GM19324 (cell line): ENCODE data around the gene B3GNT2.

Experiments used
- ATAC-seq: cut with Tn5 transposase; IDR thresholded peaks from one replicate; pipeline ENCODE4 v1.9.1; 2021; ENCODE audit warnings: mild to moderate bottlenecking, moderate library complexity; ENCODE audit not compliant: unreplicated experiment, low FRiP score

Gene B3GNT2

GRCh38 chr2:62202729-62203128, 6.8 kb downstream of the B3GNT2 start:
- no peak for ATAC-seq

GRCh38 chr2:62203459-62203858, 7.5 kb downstream of the B3GNT2 start:
- no peak for ATAC-seq

DNA sequence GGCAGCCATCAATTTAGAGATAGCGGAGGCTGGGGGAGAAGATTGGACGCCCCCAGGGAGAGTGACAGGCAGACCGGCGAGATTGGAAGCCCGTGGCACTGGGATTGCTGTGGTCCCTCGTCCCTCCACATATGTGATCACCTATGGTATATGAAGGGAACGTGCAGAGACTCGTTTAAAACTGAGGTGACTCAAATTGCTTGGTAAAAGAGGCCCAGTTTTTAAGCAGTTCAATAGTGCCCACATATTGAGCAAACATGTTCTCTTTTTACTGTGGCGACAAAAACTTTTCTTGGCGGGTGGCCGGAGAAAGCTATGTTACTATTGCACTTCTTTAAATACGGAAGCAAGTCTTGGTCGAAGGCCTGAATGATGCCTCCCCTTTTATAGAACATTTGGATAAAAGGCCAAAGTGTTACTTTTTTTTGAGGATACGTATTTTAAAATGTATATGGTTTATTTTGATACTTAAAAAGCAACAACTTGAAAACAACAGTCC, 9.1 kb downstream of the B3GNT2 start:
- no peak for ATAC-seq

DNA sequence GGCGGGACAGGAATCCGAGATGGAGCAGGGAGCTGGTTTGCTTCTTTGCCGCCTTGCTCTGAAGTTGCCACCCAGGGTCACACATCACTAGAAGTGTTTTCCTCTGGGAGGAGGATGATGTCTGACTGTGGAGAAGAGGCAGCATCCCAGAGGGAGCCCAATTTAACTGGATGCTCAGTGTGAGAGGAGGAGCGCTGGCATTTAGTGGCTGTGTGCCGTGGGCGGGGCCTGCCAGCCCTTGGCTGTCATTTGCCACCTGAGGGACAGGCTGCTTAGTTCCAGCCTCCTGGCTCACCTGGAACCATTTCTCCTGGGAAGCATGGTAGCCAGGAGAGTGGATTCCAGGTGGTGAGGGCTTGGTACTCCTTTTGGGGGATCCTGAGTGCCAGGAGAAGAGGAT, 9.6 kb downstream of the B3GNT2 start:
- no peak for ATAC-seq

DNA sequence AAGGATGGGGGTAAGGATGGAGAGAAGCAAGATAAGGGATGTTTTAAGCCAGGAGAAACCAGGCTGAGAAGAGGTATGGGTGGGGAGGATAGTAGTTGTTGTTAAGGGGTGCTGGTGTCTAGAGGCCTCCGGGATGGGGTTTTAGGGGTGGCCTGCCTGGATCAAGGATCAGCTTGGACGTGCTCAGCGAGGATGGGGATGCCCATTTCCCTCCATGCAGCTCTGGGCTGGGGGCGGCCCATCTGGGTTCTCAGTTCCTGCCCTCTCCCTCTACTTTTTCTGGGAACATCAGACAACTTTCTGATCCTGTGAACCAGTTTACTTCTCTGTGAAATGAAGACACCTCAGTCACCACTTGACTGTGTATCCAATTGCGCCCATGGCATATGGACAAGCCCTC, 10.1 kb downstream of the B3GNT2 start:
- ATAC-seq = no peak

DNA sequence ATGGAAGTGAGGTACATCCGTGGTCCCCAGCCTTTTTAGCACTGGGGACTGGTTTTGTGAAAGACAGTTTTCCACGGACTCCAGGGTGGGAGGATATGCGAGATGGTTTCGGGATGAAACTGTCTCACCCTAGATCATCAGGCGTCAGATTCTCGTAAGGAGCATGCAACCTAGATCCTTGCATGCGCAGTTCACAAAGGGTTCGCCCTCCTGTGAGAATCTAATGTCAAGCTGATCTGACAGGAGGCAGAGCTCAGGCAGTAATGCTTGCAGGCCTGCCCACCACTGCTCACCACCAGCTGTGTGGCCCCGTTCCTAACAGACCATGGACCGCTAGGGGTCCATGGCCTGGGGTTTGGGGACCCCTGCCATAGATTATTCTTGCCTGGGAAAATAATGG, 11.6 kb downstream of the B3GNT2 start:
- no peak for ATAC-seq

GRCh38 chr2:62208074-62208757, 12.3 kb downstream of the B3GNT2 start:
- ATAC-seq = no peak

GRCh38 chr2:62208758-62209114, 12.8 kb downstream of the B3GNT2 start:
- no peak for ATAC-seq

DNA sequence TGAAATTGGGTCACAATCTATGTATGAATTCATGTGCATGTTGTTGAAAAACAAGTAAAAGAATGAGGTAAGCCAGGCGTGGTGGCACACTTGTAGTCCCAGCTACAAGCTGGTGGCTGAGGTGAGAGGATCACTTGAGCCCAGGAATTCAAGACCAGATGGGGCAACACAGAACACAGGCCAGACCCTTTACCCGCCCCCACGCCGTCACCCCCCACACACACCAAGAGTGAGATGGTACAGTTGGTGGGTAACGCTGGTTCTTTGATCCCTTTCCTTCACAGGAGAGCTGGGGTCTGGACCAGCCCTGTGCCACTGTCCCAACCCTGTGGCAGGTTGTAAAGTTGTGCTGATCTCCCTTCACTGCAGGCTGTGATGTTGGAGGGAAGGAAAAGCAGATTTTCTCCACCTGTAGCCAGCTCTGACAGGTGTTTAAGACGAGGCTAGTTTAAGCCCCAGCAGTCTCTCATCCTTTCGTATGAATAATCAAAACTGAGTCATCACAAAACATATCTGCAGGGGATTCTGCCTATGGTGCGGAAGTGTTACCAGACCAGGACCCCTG, 13.6 kb downstream of the B3GNT2 start:
- no peak for ATAC-seq

GRCh38 chr2:62215306-62216064, 19.6 kb downstream of the B3GNT2 start:
- ATAC-seq = no peak

DNA sequence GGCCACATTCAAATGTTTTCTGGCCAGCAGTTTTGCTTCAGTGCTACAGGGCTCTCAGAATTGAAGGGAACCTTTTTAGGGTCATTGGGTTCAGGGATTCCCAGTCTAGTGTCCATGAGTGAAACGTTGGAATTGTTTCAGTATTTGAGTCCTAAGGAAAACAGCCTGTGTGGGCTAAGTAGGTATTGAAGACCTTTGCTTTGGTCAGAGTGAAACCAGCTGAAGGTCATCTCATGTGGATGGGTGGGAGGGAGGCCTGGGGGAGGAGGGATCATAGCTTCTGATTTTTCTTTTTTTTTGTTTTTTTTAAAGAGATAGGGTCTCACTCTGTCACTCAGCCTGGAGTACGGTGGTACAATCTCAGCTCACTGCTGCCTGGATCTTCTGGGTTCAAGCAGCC, 20.2 kb downstream of the B3GNT2 start:
- ATAC-seq = no peak

- no peak for ATAC-seq
These were observed 20.7 kb downstream of the B3GNT2 start for GRCh38 chr2:62216616-62217015.

GRCh38 chr2:62217421-62217820, 21.5 kb downstream of the B3GNT2 start:
- ATAC-seq = no peak

DNA sequence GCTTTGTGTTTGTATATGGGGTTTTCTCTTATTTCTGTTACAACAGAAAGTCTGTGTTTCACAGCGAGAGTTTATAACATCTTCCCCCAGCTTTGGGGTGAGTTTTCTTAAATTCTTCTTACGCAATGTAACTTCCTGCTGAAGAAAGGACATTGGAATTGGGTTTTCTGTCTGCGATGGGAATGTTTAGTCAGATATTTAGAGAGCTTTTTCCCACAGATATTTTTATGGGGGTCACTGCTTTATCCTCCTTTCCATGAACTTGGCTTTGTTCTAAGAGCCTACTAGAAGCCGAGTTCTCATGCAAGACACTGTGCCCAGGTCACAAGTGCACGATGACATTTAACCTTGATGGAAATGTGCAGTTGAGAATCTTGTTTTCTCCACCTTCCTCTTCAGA, 22.1 kb downstream of the B3GNT2 start:
- ATAC-seq = no peak

DNA sequence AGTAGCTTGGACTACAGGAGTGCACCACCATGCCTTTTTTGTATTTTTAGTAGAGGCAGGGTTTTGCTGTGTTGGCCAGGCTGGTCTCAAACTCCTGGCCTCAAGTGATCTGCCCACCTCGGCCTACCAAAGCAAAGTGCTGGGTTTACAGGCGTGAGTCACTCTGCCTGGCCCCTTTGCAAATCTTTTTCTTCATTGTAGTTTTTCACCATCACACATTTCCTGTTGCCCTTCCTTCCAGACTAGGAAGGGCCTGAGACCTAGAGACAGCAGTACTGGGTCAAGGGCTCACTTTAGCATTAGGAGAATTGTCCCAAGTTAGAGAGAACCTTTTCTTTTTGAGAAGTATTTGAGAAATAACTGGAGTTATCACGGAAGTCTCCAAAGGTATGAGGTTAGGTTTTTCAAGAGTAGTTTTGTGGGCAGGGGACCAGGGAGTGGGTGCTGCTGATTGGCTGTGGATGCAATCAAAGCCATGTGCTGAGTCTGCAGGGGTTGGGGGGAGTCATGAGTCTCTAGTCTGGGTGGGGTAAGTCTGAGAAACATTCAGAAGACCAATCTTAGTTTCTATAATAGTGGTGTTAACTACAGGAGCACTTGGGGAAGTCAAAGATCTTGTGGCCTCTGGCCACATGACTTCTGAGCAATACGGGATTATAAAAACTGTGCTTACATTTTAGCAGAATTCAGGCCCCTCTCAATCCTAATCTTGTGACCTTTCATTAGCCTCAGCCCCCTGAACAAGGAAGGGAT, 23.7 kb downstream of the B3GNT2 start:
- ATAC-seq = no peak

DNA sequence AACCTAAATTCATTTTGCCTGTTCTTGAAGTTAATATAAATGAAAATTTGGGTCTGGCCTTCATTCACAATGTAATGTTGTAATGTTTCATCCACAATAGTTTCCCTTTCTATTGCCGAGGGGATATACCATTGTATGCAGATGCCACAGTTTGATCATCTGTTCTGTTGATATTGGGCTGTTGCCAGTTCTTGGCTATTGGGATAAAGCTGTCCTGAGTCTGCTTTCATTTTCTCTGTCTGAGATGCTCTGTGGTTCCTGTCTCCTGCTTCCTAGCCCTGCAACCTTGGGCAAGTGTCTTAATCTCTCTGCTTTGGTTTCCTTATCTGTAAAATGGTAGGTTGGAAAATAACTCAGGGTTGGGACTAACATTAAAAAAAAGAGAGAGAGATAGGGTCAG, 25.2 kb downstream of the B3GNT2 start:
- no peak for ATAC-seq

DNA sequence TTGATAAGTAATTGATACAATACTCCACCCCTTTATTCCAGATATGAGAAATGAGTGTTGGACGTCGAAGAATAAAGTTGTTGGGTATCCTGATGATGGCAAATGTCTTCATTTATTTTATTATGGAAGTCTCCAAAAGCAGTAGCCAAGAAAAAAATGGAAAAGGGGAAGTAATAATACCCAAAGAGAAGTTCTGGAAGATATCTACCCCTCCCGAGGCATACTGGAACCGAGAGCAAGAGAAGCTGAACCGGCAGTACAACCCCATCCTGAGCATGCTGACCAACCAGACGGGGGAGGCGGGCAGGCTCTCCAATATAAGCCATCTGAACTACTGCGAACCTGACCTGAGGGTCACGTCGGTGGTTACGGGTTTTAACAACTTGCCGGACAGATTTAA, 26.3 kb downstream of the B3GNT2 start:
- no peak for ATAC-seq

GRCh38 chr2:62222674-62223073, 26.8 kb downstream of the B3GNT2 start:
- ATAC-seq = no peak

DNA sequence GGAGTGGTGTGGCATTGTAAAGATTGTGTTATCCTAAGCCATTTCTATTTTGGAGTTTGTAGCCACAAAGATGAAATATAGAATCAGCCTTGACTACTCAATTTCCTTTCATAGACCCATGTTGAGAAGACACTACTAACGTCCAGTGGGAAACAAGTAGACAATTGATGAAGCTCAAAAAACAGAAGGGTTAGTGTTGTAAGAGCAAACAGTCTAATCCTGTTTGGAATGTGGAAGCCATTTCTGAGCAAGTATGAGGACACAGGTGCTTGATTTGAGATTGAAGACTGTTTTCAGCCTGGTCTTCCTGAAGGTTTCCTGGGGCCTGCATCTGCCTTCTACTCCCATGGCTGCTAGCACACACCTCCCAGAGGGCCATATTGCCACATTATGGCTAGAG, 29.1 kb downstream of the B3GNT2 start:
- ATAC-seq = no peak

DNA sequence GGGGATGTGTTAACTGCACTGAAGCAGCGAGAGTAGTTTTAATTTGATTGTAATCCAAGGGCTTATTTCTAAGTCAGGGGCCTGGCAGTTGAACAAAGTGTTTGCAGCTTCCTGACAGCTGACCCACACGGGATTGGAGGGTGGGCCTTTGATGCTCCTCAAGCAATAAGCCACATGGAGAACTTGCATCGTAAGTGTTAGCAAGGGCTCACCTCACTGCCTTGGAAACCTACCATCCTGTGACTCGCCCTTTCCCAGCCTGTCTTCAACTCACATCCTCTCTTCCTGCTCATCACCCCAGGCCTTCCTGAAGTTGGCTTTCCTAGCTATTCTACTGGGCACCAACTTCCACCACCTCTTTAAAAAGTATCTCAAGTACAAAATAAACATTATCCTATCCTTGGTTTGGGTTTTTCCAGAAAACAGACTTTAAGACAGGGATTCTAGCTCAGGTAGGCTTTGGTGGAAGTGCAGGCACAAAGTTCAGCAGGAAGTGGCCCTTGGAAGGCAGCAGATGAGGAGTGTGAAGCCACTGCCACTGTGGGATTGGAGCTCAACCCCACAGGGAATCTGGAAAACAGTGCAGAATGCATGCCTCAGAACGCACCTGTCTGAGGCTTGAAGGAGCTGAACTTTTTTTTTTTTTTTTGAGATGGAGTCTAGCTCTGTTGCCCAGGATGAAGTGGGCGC, 31.6 kb downstream of the B3GNT2 start:
- ATAC-seq = no peak
